Measurements from ENCODE around the gene ARHGEF38. TPM values are rescaled to one million over a fixed set of nuclear protein-coding genes. Genes with fewer than 3 reads are reported as not detected.
"Not testable (repeated sequence)": the region's sequence is repeated elsewhere in the genome, so short reads cannot be mapped to it uniquely, and the experiment has no call there.

ARHGEF38 gene
- polyA plus RNA-seq, 1 donor: 0.86 TPM

GRCh38 chr4:105609819-105610218 is 57.4 kb downstream of the ARHGEF38 start:
- DNase-seq (ENCODE audit: low read depth): not testable (repeated sequence)

GRCh38 chr4:105613306-105613705 is 60.9 kb downstream of the ARHGEF38 start:
- DNase-seq (ENCODE audit: low read depth): no peak

DNA sequence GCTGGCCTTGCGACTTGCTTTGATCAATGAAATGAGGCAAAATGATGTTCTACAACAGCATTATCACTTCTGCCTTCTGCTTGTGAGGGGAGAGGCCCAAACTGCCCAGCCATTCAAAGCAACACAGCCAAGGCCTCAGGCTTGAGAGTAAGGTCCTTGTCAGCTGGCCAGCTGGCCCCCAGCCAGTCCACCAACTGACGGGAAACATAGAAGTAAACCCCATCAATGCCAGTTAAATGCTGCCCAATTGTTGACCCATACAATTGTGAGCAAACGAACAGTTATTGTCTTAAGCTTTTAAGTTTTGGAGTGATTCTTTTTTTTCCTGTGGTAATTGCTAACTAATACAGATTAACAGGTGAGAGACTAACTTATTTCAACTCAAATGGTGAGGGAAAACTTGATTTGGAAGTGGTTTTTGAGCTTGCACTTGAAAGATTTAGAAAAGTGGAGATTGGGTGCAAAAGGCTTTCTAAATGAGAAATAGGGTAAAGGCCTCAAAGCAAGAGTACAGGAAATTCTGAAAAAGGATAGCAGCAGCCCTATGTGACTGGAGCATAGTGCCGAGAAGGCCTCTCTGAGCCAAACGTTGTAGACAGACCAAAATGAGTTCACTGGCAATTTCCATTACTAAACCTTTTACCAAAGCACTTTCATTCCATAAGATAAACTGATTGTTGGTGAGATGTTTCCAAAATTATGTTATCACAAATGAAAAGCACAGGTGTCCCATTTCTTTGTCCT is 66.9 kb downstream of the ARHGEF38 start:
- no peak for DNase-seq (ENCODE audit: low read depth)

- no peak for DNase-seq (ENCODE audit: low read depth)
These were observed 68.4 kb downstream of the ARHGEF38 start for GRCh38 chr4:105620640-105621323.

DNA sequence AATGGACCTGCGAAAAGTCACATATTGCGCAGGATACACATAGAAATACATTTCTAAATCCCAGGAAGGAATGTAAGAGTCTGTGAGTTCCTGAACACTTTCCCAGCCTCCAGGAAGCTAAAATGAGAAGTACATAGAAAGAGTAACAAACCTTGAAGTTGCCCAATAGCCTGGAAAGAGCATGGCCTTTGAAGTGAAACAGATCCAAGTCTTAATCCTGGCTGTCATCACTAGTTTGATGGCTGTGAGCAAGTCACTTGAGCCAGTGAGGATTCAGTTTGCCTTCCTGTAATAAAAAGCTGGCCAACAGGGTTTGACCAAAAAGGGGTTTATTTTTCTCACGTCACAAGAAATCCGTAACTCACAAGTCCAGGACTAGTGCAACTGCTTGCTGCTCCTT is 69.8 kb downstream of the ARHGEF38 start:
- no peak for DNase-seq (ENCODE audit: low read depth)

- DNase-seq (ENCODE audit: low read depth): no peak
These were observed 70.7 kb downstream of the ARHGEF38 start for GRCh38 chr4:105623099-105623498.

- DNase-seq (ENCODE audit: low read depth): no peak
These were observed 72.1 kb downstream of the ARHGEF38 start for GRCh38 chr4:105624530-105624929.

DNA sequence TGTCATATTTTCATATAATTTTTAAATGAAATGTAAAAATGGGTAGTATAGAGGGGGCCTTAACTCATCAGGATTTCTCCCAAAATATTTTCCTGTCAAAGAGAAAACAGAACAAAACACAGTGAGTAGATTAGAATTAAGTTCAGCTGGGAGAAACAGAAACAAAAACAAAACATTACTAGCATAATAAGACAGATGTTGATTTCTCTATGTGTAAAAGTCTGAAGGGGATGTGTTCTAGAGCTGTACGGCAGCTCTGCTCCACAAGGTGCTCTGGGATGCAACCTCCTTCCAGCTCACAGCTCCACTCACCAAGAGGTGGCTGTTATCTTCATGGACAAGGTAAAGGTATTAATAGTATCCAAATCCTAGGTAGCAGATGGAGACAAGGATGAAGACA is 72.8 kb downstream of the ARHGEF38 start:
- no peak for DNase-seq (ENCODE audit: low read depth)

DNA sequence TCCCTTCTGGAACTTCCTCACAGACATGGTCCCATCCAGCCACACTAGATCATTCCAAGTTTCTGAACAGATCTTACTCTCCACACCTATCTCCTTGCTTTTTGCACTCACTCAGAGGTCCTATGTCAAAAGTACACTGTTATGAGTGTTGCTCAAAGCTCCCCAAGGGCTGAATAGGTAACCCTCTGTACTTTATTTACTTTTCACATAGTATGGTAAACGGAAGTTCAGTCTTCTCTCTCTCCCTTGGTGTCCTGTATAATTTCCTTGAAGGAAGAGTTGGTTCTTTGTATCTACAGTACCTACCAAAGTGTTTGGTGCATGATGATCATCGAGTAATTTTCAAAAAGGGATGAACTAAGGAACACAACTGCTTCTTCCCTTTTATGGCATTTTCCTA is 74.4 kb downstream of the ARHGEF38 start:
- DNase-seq (ENCODE audit: low read depth): no peak

GRCh38 chr4:105627620-105628019 is 75.2 kb downstream of the ARHGEF38 start:
- DNase-seq (ENCODE audit: low read depth): no peak

- DNase-seq (ENCODE audit: low read depth): no peak
These were observed 78.5 kb downstream of the ARHGEF38 start for GRCh38 chr4:105630670-105631655.

GRCh38 chr4:105631818-105632400 is 79.5 kb downstream of the ARHGEF38 start:
- no peak for DNase-seq (ENCODE audit: low read depth)

DNA sequence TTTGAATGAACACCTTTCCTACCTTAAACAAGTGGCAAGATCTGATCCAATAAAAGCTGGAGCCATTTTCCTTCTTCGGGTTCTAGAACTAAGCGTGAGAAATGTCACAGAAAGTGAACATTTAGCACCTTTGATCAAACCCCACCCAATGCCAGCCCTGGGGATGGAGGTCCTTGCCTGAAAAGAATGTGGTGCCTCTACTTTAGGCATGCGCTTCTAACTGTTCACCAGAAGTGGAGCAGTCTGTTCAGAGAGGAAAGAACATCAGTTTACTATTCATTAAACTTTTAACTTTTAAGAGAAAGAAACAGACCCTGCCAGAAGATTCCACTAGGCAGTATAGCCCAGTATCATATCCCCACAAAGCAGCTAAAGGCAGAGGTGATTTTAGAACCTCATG is 80.2 kb downstream of the ARHGEF38 start:
- no peak for DNase-seq (ENCODE audit: low read depth)

DNA sequence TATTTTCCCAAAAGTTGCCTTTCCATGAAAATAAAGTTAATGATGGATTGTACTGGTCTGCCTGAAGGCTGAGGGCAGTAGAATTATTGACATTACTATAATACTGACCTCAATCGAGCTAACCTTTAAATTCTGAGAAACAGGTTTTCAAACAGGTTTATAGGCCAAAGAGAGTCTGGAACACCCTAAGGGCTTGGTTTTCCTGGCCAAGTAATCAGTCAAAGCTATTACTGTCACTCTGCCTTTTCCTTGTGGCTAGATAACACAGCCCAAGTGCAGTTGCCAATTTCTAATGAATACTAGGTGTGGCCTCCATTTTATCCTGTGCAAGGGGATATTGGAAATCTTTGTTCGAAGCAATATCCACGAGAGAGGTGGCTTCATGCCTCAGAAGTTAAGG is 80.8 kb downstream of the ARHGEF38 start:
- no peak for DNase-seq (ENCODE audit: low read depth)

GRCh38 chr4:105634402-105635080 is 82.1 kb downstream of the ARHGEF38 start:
- no peak for DNase-seq (ENCODE audit: low read depth)

DNA sequence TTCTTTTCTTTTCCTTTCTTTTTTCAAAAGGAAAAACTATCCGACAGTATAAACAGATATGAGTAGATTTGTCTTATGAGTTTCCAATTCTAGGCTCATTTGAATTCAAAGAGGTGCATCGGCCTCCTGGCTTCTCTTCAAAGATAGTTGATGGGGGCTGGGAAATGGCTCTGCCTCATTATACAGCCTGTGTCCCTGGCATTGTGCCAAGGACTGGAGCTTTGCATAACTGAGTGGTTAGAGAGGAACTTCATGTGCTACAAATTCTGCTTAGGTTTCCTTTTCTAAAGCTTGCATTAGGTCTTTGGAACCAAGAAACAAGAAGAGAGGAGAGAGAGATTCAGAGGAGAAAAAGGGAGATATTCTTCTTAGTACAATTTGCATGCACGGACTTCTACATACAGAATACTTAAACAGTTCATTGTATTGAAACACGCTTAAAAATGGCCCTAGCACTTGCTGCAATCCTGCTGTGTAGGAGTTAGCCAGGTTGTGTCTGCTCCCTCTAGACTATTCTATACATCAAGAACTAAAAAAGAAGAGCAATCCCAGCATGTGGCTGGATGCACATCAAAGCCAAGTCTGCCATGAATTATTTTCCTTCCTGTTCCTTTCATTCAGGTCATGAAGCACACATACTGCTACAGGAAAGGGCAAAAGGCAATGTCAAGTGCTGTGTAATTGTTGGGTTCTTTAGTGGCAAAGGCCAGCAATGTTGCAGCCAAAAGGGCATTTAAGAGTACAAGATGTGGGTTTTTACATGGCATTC is 85.2 kb downstream of the ARHGEF38 start:
- DNase-seq (ENCODE audit: low read depth): no peak

DNA sequence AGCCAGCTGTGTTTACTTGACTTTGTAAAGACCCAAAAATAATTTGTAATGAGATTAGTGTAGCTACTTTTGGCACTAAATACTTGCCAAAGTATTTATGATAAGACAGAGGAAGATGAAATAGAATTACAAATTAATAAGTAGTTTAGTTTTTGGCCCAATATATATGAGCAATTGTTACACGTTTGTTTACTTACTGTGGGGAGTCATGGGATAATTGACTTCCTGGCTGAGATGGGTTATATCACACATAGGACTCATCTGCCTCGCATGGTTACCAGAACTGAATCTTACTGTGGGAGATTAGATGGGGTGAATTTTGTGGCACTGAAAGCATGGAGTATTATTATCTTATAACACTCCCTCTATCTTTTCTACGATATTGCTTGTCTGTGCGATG is 89.4 kb downstream of the ARHGEF38 start:
- no peak for DNase-seq (ENCODE audit: low read depth)

- DNase-seq (ENCODE audit: low read depth): no peak
These were observed 91.8 kb downstream of the ARHGEF38 start for GRCh38 chr4:105644257-105644656.

DNA sequence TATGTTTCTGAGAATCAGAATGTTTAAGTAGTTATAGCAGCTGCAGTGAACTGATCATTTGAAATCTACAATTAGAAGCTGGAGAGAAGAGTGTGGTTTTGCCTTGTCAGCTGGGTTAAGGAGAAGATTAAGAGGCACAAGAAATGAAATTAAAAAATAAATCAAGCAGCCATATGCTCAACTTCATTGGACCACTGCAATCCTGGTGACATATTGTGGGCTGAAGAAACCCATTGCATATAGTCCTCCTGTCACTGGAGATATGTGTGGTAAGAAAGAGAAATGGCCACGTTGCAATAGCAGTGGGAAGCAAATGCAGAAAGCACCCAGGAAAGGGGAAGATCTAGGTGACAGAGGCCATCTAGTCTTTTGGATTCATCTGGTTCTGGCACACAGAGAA is 93.0 kb downstream of the ARHGEF38 start:
- DNase-seq (ENCODE audit: low read depth): no peak

DNA sequence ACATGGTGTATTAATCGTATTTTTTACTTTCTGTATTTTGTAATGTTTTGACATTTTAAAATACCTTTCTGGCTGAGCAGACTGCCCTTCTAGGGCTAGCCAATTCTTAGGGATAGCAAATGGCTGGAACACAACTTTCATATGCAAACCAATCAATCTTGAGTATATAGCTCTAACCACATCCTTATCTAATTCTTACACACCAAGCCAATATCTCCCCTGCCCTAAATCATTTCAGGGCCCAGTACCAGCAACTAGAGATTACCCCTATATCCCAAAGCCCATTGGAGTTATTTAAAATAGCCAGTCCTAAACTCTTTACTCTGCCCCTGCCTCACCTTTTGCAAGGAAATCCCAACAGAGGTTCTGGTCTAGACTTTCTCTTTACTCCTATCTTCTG is 97.8 kb downstream of the ARHGEF38 start:
- DNase-seq (ENCODE audit: low read depth): no peak
